HEK293 (cell line): Measurements from ENCODE around the gene MYO1C.

Experiments
- CTCF ChIA-PET: fragments of 350-600 bp; formaldehyde crosslinking; extraction: SDS; loops from one replicate; lab custom pipeline; 2021; ENCODE audit warnings: antibody characterized with exemption; lab: Yijun Ruan, JAX
- POLR2A ChIA-PET: fragments of 300-600 bp; formaldehyde crosslinking; extraction: SDS; loops from one replicate; lab custom pipeline; 2020; ENCODE audit warnings: antibody characterized with exemption, inconsistent platforms; lab: Yijun Ruan, JAX
- H3K27ac ChIP-seq: fragments of 200-500 bp; sonication (Bioruptor generic); 2 replicates; pipeline ENCODE4 v1.5.1; 2014; ENCODE audit warnings: low read depth, low read length, control low read depth, inconsistent platforms; ENCODE audit errors: extremely low read depth
- H3K36me3 ChIP-seq, 2 experiments: fragments of 200-500 bp in 1 of 2; sonication (Bioruptor generic) in 1 of 2; 1 replicate in 1 of 2; 2 replicates in 1 of 2; pipeline ENCODE4 v1.5.1; 2014 to 2017; ENCODE audit warnings: inconsistent platforms in 2 of 2, low read length in 2 of 2; ENCODE audit not compliant: control insufficient read depth in 2 of 2, insufficient read depth in 1 of 2
- H3K4me1 ChIP-seq: fragments of 200-500 bp; sonication (Bioruptor generic); 2 replicates; pipeline ENCODE4 v1.5.1; 2014; ENCODE audit warnings: mild to moderate bottlenecking, low read length, inconsistent platforms; ENCODE audit not compliant: control insufficient read depth, insufficient read depth
- H3K4me3 ChIP-seq: 2 replicates; pipeline ENCODE4 v1.5.1; 2011; ENCODE audit warnings: low read depth, mild to moderate bottlenecking, control low read depth, low read length, moderate library complexity
- H3K9me3 ChIP-seq: fragments of 200-500 bp; sonication (Bioruptor generic); 2 replicates; pipeline ENCODE4 v1.5.1; 2014; ENCODE audit warnings: low read depth, low read length, inconsistent platforms; ENCODE audit not compliant: control insufficient read depth, insufficient read depth
- GLIS2 ChIP-seq: fragments of 450-650 bp; formaldehyde crosslinking; IDR thresholded peaks from 2 replicates; pipeline ENCODE4 v1.5.1; 2016; ENCODE audit warnings: missing biosample characterization, missing genetic modification characterization
- KLF16 ChIP-seq: fragments of 450-650 bp; formaldehyde crosslinking; IDR thresholded peaks from 2 replicates; pipeline ENCODE4 v1.5.1; 2017; ENCODE audit warnings: missing biosample characterization, missing genetic modification characterization
- KLF8 ChIP-seq: fragments of 450-650 bp; formaldehyde crosslinking; IDR thresholded peaks from 2 replicates; pipeline ENCODE4 v1.5.1; 2016; ENCODE audit warnings: missing biosample characterization, missing genetic modification characterization
- KLF9 ChIP-seq: fragments of 450-650 bp; formaldehyde crosslinking; IDR thresholded peaks from 2 replicates; pipeline ENCODE4 v1.5.1; 2016; ENCODE audit warnings: missing biosample characterization, missing genetic modification characterization, low read depth
- MEIS1 ChIP-seq: sonication (generic); formaldehyde crosslinking; IDR thresholded peaks from 2 replicates; pipeline ENCODE4 v1.8.1; 2022; ENCODE audit warnings: missing genetic modification reagents, mild to moderate bottlenecking, borderline replicate concordance
- SETDB1 ChIP-seq: IDR thresholded peaks from one replicate; pipeline ENCODE4 v1.6.1; 2017; ENCODE audit warnings: mild to moderate bottlenecking, low read length, moderate library complexity, mixed read lengths; ENCODE audit not compliant: insufficient read length
- ZNF112 ChIP-seq: fragments of 450-650 bp; formaldehyde crosslinking; IDR thresholded peaks from 2 replicates; pipeline ENCODE4 v1.5.0; 2017; ENCODE audit warnings: missing biosample characterization, missing genetic modification characterization
- ZNF132 ChIP-seq: fragments of 450-650 bp; formaldehyde crosslinking; IDR thresholded peaks from 2 replicates; pipeline ENCODE4 v1.5.1; 2017; ENCODE audit warnings: missing biosample characterization, missing genetic modification characterization, borderline replicate concordance
- ZNF133 ChIP-seq: fragments of 450-650 bp; formaldehyde crosslinking; IDR thresholded peaks from 2 replicates; pipeline ENCODE4 v1.5.1; 2016; ENCODE audit warnings: missing biosample characterization, missing genetic modification characterization
- ZNF138 ChIP-seq: fragments of 450-650 bp; formaldehyde crosslinking; IDR thresholded peaks from 2 replicates; pipeline ENCODE4 v1.5.1; 2016; ENCODE audit warnings: missing biosample characterization, missing genetic modification characterization, borderline replicate concordance
- ZNF335 ChIP-seq: fragments of 450-650 bp; formaldehyde crosslinking; conservative IDR thresholded peaks from 2 replicates; pipeline ENCODE4 v1.5.1; 2016; ENCODE audit warnings: missing biosample characterization, missing genetic modification characterization
- ZNF391 ChIP-seq: fragments of 450-650 bp; formaldehyde crosslinking; IDR thresholded peaks from 2 replicates; pipeline ENCODE4 v1.5.1; 2016; ENCODE audit warnings: low read depth, missing biosample characterization, missing genetic modification characterization, borderline replicate concordance
- ZNF514 ChIP-seq: fragments of 450-650 bp; formaldehyde crosslinking; IDR thresholded peaks from 2 replicates; pipeline ENCODE4 v1.5.1; 2016; ENCODE audit warnings: missing biosample characterization, missing genetic modification characterization
- ZNF560 ChIP-seq: fragments of 450-650 bp; formaldehyde crosslinking; IDR thresholded peaks from 2 replicates; pipeline ENCODE4 v1.5.1; 2017; ENCODE audit warnings: missing biosample characterization, missing genetic modification characterization, borderline replicate concordance
- ZNF658 ChIP-seq: fragments of 450-650 bp; formaldehyde crosslinking; IDR thresholded peaks from 2 replicates; pipeline ENCODE4; 2016; ENCODE audit warnings: missing biosample characterization, missing genetic modification characterization
- TF ChIP-seq, protein P1 (sequence below): fragments of 450-650 bp; formaldehyde crosslinking; IDR thresholded peaks from 2 replicates; pipeline ENCODE4 v1.5.1; 2016; ENCODE audit warnings: missing biosample characterization, missing genetic modification characterization
- TF ChIP-seq, protein P2 (sequence below): fragments of 450-650 bp; formaldehyde crosslinking; IDR thresholded peaks from 2 replicates; pipeline ENCODE4 v1.5.1; 2017; ENCODE audit warnings: missing biosample characterization, mild to moderate bottlenecking, missing genetic modification characterization, moderate library complexity
- TF ChIP-seq, protein P3 (sequence below): fragments of 450-650 bp; formaldehyde crosslinking; IDR thresholded peaks from 2 replicates; pipeline ENCODE4; 2016; ENCODE audit warnings: missing biosample characterization, missing genetic modification characterization
- TF ChIP-seq, protein P4 (sequence below): fragments of 450-650 bp; formaldehyde crosslinking; IDR thresholded peaks from 2 replicates; pipeline ENCODE4 v1.5.1; 2016; ENCODE audit warnings: missing biosample characterization, missing genetic modification characterization

The MYO1C gene

DNA sequence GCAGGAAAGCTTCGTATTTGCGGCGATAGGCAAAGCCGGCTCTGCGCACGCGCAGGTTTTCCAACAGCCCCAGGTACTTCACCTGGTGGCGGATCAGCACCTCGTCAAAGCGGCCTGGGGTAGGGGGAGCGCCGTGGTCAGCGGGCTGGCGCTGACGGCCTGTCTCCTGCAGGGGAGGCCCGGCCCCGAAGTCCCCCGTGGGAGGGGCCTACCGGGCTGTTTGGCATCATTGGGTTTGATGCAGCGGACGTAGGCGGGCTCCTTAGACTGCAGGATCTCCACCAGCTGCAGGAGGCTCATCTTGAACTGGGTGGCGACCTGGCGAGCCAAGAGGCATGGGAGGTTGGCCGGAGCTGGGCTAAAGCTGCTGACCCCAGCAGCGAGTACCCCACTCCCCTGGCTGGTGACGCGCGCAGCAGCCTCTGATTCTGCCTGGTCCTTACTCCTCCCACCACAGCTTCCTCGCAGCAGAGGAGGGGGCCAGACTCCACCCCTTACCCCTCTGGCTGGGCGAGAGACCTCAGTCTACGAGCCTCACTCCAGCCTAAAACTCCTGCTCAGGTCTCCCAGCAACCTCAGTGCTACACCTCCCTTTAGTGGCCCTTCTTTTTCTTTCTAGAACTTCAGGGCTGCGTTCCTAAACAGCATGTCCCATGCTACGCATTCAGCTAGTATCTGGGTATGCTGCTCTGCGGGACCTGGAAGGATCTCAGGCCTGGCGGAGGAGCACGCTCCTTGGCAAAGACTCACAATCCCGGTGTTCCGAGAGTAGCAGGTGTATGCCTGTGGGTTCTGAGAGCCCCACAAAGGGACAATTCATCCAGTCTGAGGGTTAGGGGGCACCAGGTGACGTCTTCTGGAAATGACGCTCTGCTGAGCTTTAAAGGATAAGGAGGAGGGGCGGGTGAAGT is 20.3 kb downstream of the MYO1C start:
- H3K36me3 ChIP-seq, result peaks cover 8 to 83% of the 10 kb centered on the region in 2 experiments; a peak in 2 of 3 replicates
- H3K4me1 ChIP-seq, result no peaks in the 10 kb centered on the region
- POLR2A ChIA-PET, result interaction anchor here (1.1 to 1.5 kb wide), 2 partner anchors 9 to 12 kb away, joined by 7 to 8 read pairs; no protein-coding TSS in a partner anchor
- no peaks in the 10 kb centered on the region for H3K9me3 ChIP-seq
- H3K4me3 ChIP-seq, result no peak overlapping the region
- TF ChIP-seq ZNF132 (tag by site-specific recombination), result no peak
- no peak for TF ChIP-seq ZNF391 (tag by site-specific recombination)
- no peak for TF ChIP-seq ZNF514 (tag by site-specific recombination)
- no peak for TF ChIP-seq MEIS1 (CRISPR knock-in tag)
- TF ChIP-seq ZNF112 (tag by site-specific recombination), result no peak
- TF ChIP-seq ZNF138 (tag by site-specific recombination), result no peak
- TF ChIP-seq, protein P1, sequence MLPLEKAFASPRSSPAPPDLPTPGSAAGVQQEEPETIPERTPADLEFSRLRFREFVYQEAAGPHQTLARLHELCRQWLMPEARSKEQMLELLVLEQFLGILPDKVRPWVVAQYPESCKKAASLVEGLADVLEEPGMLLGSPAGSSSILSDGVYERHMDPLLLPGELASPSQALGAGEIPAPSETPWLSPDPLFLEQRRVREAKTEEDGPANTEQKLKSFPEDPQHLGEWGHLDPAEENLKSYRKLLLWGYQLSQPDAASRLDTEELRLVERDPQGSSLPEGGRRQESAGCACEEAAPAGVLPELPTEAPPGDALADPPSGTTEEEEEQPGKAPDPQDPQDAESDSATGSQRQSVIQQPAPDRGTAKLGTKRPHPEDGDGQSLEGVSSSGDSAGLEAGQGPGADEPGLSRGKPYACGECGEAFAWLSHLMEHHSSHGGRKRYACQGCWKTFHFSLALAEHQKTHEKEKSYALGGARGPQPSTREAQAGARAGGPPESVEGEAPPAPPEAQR (tag by site-specific recombination), result no peak
- TF ChIP-seq ZNF658 (tag by site-specific recombination), result no peak
- no peak for TF ChIP-seq GLIS2 (tag by site-specific recombination)
- TF ChIP-seq, protein P2, sequence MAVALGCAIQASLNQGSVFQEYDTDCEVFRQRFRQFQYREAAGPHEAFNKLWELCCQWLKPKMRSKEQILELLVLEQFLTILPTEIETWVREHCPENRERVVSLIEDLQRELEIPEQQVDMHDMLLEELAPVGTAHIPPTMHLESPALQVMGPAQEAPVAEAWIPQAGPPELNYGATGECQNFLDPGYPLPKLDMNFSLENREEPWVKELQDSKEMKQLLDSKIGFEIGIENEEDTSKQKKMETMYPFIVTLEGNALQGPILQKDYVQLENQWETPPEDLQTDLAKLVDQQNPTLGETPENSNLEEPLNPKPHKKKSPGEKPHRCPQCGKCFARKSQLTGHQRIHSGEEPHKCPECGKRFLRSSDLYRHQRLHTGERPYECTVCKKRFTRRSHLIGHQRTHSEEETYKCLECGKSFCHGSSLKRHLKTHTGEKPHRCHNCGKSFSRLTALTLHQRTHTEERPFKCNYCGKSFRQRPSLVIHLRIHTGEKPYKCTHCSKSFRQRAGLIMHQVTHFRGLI (tag by site-specific recombination), result no peak
- CTCF ChIA-PET, result interaction anchor here (0.6 to 0.8 kb wide), 2 partner anchors 33 to 130 kb away, joined by 3 to 6 read pairs; no protein-coding TSS in a partner anchor
- H3K27ac ChIP-seq, result no peak overlapping the region

DNA sequence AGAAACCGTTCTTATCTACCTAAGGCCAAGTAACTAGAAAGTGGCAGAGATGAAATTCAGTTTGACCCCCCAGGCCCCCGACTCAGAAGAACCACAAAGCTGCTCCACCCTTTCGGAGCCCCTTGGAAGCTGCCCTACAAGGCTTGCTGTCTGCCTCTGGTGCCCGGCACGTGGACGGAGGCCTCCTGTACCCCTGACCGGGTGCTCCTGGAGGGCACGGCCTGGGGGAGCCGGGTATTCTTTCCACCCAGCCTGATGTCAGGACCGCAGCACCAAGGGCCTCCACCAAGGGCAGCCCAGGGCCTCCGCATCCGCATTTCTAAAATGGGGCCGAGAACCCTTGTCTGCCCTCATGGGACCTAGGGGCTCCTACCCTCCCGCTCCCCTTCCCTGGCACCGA is 21.0 kb downstream of the MYO1C start:
- Histone ChIP-seq H3K27ac (no peak overlapping the region), H3K4me3 (no peak overlapping the region), H3K4me1 (no peaks in the 10 kb centered on the region)
- CTCF ChIA-PET, result interaction anchor here (0.6 kb wide), 1 partner anchor 74 kb away, joined by 3 read pairs; no protein-coding TSS in a partner anchor
- no peak for TF ChIP-seq SETDB1
- no peak for TF ChIP-seq KLF16 (tag by site-specific recombination)
- TF ChIP-seq, protein P3, sequence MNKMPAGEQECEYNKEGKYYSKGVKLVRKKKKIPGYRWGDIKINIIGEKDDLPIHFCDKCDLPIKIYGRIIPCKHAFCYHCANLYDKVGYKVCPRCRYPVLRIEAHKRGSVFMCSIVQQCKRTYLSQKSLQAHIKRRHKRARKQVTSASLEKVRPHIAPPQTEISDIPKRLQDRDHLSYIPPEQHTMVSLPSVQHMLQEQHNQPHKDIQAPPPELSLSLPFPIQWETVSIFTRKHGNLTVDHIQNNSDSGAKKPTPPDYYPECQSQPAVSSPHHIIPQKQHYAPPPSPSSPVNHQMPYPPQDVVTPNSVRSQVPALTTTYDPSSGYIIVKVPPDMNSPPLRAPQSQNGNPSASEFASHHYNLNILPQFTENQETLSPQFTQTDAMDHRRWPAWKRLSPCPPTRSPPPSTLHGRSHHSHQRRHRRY (tag by site-specific recombination), result no peak
- no peak for TF ChIP-seq KLF8 (tag by site-specific recombination)
- TF ChIP-seq, protein P4, sequence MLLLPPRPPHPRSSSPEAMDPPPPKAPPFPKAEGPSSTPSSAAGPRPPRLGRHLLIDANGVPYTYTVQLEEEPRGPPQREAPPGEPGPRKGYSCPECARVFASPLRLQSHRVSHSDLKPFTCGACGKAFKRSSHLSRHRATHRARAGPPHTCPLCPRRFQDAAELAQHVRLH (tag by site-specific recombination), result no peak
- no peak for TF ChIP-seq ZNF560 (tag by site-specific recombination)
- no peak for TF ChIP-seq ZNF335 (tag by site-specific recombination)
- no peak for TF ChIP-seq KLF9 (tag by site-specific recombination)
- TF ChIP-seq ZNF133 (tag by site-specific recombination), result no peak
- TF ChIP-seq, all 188 proteins: peak for 0
- Histone ChIP-seq H3K9me3 (no peaks in the 10 kb centered on the region), H3K36me3 (peaks cover 4 to 85% of the 10 kb centered on the region in 2 experiments; a peak in 2 of 3 replicates)
- POLR2A ChIA-PET, result interaction anchor here (1.5 kb wide), 1 partner anchor 8 kb away, joined by 8 read pairs; no protein-coding TSS in a partner anchor
